Measurements from ENCODE around the gene EXD3. TPM values are rescaled to one million over a fixed set of nuclear protein-coding genes. Genes with fewer than 3 reads are reported as not detected.

EXD3 gene
- total and polyA plus RNA-seq, 9 of the 15 experiments (the other 6 are each of a cell fraction or from before 2014, with no cell fraction given), result 0.29 to 12.5 (median 3.9) TPM

DNA sequence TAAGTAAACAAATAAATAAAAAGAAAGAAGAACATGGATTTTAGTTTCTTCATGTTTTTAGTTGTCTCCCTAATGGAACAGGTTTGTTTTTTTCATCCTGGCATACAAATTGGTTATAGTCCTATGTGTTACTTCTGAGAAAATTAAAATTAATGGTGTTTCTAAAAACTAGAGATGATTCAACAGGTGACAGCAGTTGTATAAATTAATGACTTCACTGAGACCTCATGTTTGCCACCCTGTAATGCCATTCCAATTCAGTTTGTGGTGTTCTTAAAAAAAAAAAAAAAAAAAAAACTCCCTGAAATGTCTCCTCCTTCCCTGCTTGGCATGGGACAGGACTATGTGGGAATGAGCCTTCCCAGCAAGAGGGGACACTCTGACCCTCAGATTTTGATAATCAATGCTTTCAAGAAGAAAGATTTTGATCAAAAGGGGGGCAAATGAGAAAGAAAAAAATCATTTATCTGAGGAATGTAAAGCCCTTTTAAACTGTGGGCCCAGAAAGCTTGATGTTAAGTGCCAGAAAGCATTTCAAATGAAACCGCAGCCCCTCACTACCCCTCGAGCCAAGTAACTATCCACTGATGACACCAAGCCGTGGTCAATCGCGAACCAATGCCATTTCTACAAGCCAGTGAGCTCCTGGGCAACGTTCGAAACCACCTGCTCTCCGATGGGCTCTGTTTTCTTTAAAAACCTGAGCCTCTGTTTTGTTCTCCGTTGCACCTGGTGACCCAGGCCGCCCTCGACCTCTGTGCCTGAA is 941 bp downstream of the EXD3 start:
- H3K9ac ChIP-seq (ENCODE audit: insufficient read depth in 1 of 2, low read depth in 2 of 2, low read length in 2 of 2), result peak overlapping the region; percentile 80 to 95
- WGBS (ENCODE audit: insufficient coverage, low coverage, missing lambda C conversion rate), result 4% methylated on average over 11 of the region's 11 CpGs
- DNase-seq (ENCODE audit: extremely low read depth in 1 of 4, low spot score in 3 of 4), result no peak
- TF ChIP-seq, protein P1, sequence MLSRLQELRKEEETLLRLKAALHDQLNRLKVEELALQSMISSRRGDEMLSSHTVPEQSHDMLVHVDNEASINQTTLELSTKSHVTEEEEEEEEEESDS (CRISPR knock-in tag; IDR thresholded peaks at IDR 0.05), result no peak
- TF ChIP-seq SMARCC2 (IDR thresholded peaks at IDR 0.05; ENCODE audit: low read depth) (0 out of 2 replicates have a peak, but pooled peaks have one; percentile 20), EP400 (IDR thresholded peaks at IDR 0.05) (0 out of 2 replicates have a peak, but pooled peaks have one; percentile 13), FOXA1 (IDR thresholded peaks at IDR 0.05; ENCODE audit: borderline replicate concordance) (no peak), CHCHD3 (CRISPR knock-in tag; IDR thresholded peaks at IDR 0.05) (no peak), GATA2 (CRISPR knock-in tag; IDR thresholded peaks at IDR 0.05) (no peak), TCF3 (CRISPR knock-in tag; IDR thresholded peaks at IDR 0.05) (0 out of 2 replicates have a peak, but pooled peaks have one; percentile 9), EGR1 (conservative IDR thresholded peaks at IDR 0.05) (no peak), GTF2E2 (tag; IDR thresholded peaks at IDR 0.05) (peak; percentile 14; the same call in 1 of the 2 replicates)
- TF ChIP-seq, protein P2, sequence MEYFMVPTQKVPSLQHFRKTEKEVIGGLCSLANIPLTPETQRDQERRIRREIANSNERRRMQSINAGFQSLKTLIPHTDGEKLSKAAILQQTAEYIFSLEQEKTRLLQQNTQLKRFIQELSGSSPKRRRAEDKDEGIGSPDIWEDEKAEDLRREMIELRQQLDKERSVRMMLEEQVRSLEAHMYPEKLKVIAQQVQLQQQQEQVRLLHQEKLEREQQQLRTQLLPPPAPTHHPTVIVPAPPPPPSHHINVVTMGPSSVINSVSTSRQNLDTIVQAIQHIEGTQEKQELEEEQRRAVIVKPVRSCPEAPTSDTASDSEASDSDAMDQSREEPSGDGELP (CRISPR knock-in tag; IDR thresholded peaks at IDR 0.05; ENCODE audit: borderline replicate concordance), result 0 out of 2 replicates have a peak, but pooled peaks have one; percentile 10
- TF ChIP-seq, protein P3, sequence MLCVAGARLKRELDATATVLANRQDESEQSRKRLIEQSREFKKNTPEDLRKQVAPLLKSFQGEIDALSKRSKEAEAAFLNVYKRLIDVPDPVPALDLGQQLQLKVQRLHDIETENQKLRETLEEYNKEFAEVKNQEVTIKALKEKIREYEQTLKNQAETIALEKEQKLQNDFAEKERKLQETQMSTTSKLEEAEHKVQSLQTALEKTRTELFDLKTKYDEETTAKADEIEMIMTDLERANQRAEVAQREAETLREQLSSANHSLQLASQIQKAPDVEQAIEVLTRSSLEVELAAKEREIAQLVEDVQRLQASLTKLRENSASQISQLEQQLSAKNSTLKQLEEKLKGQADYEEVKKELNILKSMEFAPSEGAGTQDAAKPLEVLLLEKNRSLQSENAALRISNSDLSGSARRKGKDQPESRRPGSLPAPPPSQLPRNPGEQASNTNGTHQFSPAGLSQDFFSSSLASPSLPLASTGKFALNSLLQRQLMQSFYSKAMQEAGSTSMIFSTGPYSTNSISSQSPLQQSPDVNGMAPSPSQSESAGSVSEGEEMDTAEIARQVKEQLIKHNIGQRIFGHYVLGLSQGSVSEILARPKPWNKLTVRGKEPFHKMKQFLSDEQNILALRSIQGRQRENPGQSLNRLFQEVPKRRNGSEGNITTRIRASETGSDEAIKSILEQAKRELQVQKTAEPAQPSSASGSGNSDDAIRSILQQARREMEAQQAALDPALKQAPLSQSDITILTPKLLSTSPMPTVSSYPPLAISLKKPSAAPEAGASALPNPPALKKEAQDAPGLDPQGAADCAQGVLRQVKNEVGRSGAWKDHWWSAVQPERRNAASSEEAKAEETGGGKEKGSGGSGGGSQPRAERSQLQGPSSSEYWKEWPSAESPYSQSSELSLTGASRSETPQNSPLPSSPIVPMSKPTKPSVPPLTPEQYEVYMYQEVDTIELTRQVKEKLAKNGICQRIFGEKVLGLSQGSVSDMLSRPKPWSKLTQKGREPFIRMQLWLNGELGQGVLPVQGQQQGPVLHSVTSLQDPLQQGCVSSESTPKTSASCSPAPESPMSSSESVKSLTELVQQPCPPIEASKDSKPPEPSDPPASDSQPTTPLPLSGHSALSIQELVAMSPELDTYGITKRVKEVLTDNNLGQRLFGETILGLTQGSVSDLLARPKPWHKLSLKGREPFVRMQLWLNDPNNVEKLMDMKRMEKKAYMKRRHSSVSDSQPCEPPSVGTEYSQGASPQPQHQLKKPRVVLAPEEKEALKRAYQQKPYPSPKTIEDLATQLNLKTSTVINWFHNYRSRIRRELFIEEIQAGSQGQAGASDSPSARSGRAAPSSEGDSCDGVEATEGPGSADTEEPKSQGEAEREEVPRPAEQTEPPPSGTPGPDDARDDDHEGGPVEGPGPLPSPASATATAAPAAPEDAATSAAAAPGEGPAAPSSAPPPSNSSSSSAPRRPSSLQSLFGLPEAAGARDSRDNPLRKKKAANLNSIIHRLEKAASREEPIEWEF (CRISPR knock-in tag; IDR thresholded peaks at IDR 0.05), result no peak
- H3K79me2 ChIP-seq (ENCODE audit: control insufficient read depth, insufficient read depth, low read length), result peaks cover 43% of the 10 kb centered on the region
- H3K27ac ChIP-seq (ENCODE audit: extremely low read depth, low read depth, low read length), result peak overlapping the region; percentile 53
- FAIRE-seq, result no peak
- ATAC-seq, result no peak
- H3K36me3 ChIP-seq (ENCODE audit: control insufficient read depth, insufficient read depth, low read length), result peaks cover 5% of the 10 kb centered on the region; the same call in 1 of the 3 replicates
- ChIA-PET CTCF (ENCODE audit: low intra/inter-chr PET ratio) (no interaction called here), POLR2A (interaction anchor here (0.6 to 1.8 kb wide), 4 partner anchors 9 to 717 kb away, joined by 3 to 8 read pairs (median 3); no protein-coding TSS in a partner anchor)
- H2AFZ ChIP-seq (ENCODE audit: low read depth, low read length), result peak overlapping the region; percentile 66
- H3K9me3 ChIP-seq (replicated peaks; ENCODE audit: control insufficient read depth, insufficient read depth, low read depth, low read length), result no peaks in the 10 kb centered on the region
- H3K9me1 ChIP-seq (ENCODE audit: control insufficient read depth, insufficient read depth, low read length), result no peaks in the 10 kb centered on the region
- peak overlapping the region; percentile 94 for H3K4me2 ChIP-seq (ENCODE audit: insufficient read depth, low read length)
- BruUV-seq (replicated peaks), result TSS peak; percentile 65
- intact Hi-C loops (cut with micrococcal nuclease), result loop anchor here (10.0 kb wide), 1 partner anchor 117 kb away; the partner anchor contains the start of gene NRARP
- H4K20me1 ChIP-seq (replicated peaks; ENCODE audit: control insufficient read depth, insufficient read depth, low read length), result no peaks in the 10 kb centered on the region
- peak overlapping the region; percentile 97 for H3K4me3 ChIP-seq
- H3K4me1 ChIP-seq (replicated peaks in 1 of 2; ENCODE audit: control insufficient read depth in 2 of 2, insufficient read depth in 2 of 2, low read length in 2 of 2), result peaks cover 35 to 49% of the 10 kb centered on the region in 2 experiments
- no peaks in the 10 kb centered on the region for H3K27me3 ChIP-seq (ENCODE audit: control insufficient read depth in 2 of 2, insufficient read depth in 2 of 2, low read length in 2 of 2)
- in situ Hi-C loops (cut with MboI), result no loop called here
